ENCODE measurements around the gene HSD17B2. TPM values are rescaled to one million over a fixed set of nuclear protein-coding genes. Genes with fewer than 3 reads are reported as not detected.
A peak's percentile ranks its signal among the peaks of the same experiment; 100 is the strongest.

Gene HSD17B2
- total and polyA plus RNA-seq, 2 donors from 2014 or later: 0.79 to 1.8 TPM

DNA sequence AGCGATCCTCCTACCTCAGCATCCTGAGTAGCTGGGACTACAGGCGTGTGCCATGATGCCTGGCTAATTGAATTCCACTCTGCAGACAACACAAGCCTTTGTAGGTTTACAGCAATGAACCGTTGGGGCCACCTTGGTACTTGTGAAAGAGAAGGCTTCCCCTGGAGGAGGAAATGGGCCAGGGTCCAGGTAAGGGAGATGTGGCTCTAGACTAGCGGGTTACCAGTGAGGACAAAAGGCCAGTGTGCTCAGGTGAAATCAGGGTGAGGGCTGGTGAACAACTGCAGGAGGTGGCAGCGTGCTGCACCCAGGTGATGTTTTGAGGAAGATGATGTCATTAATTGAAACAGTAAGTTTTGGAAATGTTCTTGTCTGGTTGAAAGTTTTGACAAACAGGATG, 30.5 kb upstream of the HSD17B2 start:
- FAIRE-seq: no peak
- TF ChIP-seq, protein P1, sequence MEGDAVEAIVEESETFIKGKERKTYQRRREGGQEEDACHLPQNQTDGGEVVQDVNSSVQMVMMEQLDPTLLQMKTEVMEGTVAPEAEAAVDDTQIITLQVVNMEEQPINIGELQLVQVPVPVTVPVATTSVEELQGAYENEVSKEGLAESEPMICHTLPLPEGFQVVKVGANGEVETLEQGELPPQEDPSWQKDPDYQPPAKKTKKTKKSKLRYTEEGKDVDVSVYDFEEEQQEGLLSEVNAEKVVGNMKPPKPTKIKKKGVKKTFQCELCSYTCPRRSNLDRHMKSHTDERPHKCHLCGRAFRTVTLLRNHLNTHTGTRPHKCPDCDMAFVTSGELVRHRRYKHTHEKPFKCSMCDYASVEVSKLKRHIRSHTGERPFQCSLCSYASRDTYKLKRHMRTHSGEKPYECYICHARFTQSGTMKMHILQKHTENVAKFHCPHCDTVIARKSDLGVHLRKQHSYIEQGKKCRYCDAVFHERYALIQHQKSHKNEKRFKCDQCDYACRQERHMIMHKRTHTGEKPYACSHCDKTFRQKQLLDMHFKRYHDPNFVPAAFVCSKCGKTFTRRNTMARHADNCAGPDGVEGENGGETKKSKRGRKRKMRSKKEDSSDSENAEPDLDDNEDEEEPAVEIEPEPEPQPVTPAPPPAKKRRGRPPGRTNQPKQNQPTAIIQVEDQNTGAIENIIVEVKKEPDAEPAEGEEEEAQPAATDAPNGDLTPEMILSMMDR (IDR thresholded peaks at IDR 0.05; ENCODE audit: borderline replicate concordance, extremely low read depth, insufficient read depth): no peak
- Histone ChIP-seq H3K9ac (ENCODE audit: low read length in 3 of 3) (no peak overlapping the region), H3K27ac (ENCODE audit: low read depth in 2 of 2, low read length in 2 of 2) (peak overlapping the region in 1 of 2 donors; percentile 34), H3K4me3 (ENCODE audit: low read length in 3 of 3) (no peak overlapping the region), H3K27me3 (ENCODE audit: control insufficient read depth, insufficient read depth, low read length) (no peaks in the 10 kb centered on the region), H3K4me1 (ENCODE audit: control insufficient read depth in 2 of 3, insufficient read depth in 2 of 3, low read depth in 1 of 3, low read length in 3 of 3) (peaks cover 2 to 13% (median 7%) of the 10 kb centered on the region in 3 donors), H3K36me3 (ENCODE audit: control insufficient read depth in 2 of 3, insufficient read depth in 3 of 3, low read length in 3 of 3) (peaks cover 0 to 13% (median 0%) of the 10 kb centered on the region in 3 donors), H3K9me3 (ENCODE audit: control insufficient read depth in 2 of 3, insufficient read depth in 1 of 3, low read length in 3 of 3) (peaks cover 0 to 7% (median 1%) of the 10 kb centered on the region in 3 donors)
- intact Hi-C loops (cut with DNase I): no loop called here
- DNase-seq: peak in 4 of 5 donors; percentile 20 to 80 (median 64)

DNA sequence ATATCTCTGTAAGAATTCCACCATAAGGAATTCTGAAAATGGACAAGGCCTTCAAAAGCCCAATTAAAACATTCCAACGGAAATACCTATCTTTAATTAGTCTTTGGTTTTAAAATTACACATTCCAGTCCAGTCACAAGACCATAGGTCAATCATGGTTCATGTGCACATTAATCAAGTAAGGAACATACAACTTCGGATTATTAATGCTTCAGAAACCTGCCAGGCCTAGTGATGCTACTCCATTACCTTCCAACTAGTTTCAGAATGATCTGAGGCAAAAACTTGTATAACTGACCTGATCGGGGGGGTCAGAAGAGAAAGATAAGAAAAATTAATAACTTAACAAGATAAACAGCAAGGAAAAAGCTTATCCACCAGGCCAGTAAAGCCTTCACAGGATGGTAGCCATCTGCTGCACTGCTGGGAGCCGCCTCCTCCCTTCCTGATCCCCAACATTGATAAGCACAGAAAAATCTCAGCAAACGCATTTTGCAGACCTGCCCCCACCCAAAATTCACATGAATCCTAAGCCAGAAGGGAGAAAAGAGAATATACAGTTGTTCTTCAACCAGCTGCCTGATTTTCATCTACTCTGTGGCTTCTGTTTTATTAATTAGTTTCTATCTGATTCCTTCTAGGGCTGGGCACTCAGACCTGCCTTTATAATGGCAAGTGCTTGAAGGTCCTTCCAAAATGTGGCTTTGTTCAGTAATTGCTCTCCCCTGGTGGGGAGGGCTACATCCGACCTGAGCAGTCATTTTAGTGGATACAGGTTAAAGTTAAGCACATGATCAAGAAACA, 29.8 kb upstream of the HSD17B2 start:
- no peaks in the 10 kb centered on the region for H3K27me3 ChIP-seq (ENCODE audit: control insufficient read depth, insufficient read depth, low read length)
- DNase-seq (peak in 3 of 5 donors; percentile 46 to 84 (median 66)), FAIRE-seq (no peak)
- H3K4me1 ChIP-seq (ENCODE audit: control insufficient read depth in 2 of 3, insufficient read depth in 2 of 3, low read depth in 1 of 3, low read length in 3 of 3): peaks cover 2 to 13% (median 7%) of the 10 kb centered on the region in 3 donors
- TF ChIP-seq, protein P1 (IDR thresholded peaks at IDR 0.05; ENCODE audit: borderline replicate concordance, extremely low read depth, insufficient read depth): no peak
- no peak overlapping the region for H3K9ac ChIP-seq (ENCODE audit: low read length in 3 of 3)
- H3K27ac ChIP-seq (ENCODE audit: low read depth in 2 of 2, low read length in 2 of 2): peak overlapping the region in 1 of 2 donors; percentile 51
- no peak overlapping the region for H3K4me3 ChIP-seq (ENCODE audit: low read length in 3 of 3)
- H3K36me3 ChIP-seq (ENCODE audit: control insufficient read depth in 2 of 3, insufficient read depth in 3 of 3, low read length in 3 of 3): peaks cover 0 to 9% (median 0%) of the 10 kb centered on the region in 3 donors
- intact Hi-C loops (cut with DNase I): no loop called here
- H3K9me3 ChIP-seq (ENCODE audit: control insufficient read depth in 2 of 3, insufficient read depth in 1 of 3, low read length in 3 of 3): peaks cover 0 to 7% (median 1%) of the 10 kb centered on the region in 3 donors

DNA sequence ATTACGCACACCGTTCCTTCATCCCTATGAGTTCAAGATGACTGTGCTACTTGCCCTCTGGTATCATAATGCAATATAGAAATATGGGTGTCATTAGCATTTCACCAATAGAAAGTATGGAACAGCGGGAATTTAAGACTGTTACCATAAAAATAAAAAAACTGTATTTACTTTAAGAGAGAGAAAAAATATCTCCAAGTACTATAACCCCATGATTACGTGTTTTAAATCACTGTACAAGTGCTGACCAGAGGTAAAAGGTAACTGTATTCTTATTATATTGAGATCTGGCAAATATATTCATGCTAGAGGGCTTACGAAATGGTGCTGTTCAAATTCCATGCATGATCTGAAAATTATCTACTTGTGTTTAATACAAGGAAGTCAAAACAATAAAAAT, 29.0 kb upstream of the HSD17B2 start:
- TF ChIP-seq, protein P1 (IDR thresholded peaks at IDR 0.05; ENCODE audit: borderline replicate concordance, extremely low read depth, insufficient read depth): no peak
- peaks cover 2 to 13% (median 7%) of the 10 kb centered on the region in 3 donors for H3K4me1 ChIP-seq (ENCODE audit: control insufficient read depth in 2 of 3, insufficient read depth in 2 of 3, low read depth in 1 of 3, low read length in 3 of 3)
- no peak overlapping the region for H3K4me3 ChIP-seq (ENCODE audit: low read length in 3 of 3)
- H3K9ac ChIP-seq (ENCODE audit: low read length in 3 of 3): no peak overlapping the region
- DNase-seq: no peak
- H3K27ac ChIP-seq (ENCODE audit: low read depth in 2 of 2, low read length in 2 of 2): no peak overlapping the region
- H3K27me3 ChIP-seq (ENCODE audit: control insufficient read depth, insufficient read depth, low read length): no peaks in the 10 kb centered on the region
- FAIRE-seq: no peak
- H3K36me3 ChIP-seq (ENCODE audit: control insufficient read depth in 2 of 3, insufficient read depth in 3 of 3, low read length in 3 of 3): peaks cover 0 to 5% (median 0%) of the 10 kb centered on the region in 3 donors
- intact Hi-C loops (cut with DNase I): no loop called here
- peaks cover 0 to 7% (median 1%) of the 10 kb centered on the region in 3 donors for H3K9me3 ChIP-seq (ENCODE audit: control insufficient read depth in 2 of 3, insufficient read depth in 1 of 3, low read length in 3 of 3)

Data from kidney (tissue), 14 donors.